HepG2 (cell line): ENCODE data around the gene IFT88. TPM values are rescaled to one million over a fixed set of nuclear protein-coding genes. Genes with fewer than 3 reads are reported as not detected.

ENCODE experiments used
- ARID2 ChIP-seq: sonication (generic); formaldehyde crosslinking; IDR thresholded peaks from 2 replicates; pipeline ENCODE4 v1.8.1; 2022; ENCODE audit warnings: mild to moderate bottlenecking, missing genetic modification reagents, borderline replicate concordance
- CBFB ChIP-seq: sonication (generic); formaldehyde crosslinking; IDR thresholded peaks from 2 replicates; pipeline ENCODE4 v1.4.0; 2020; ENCODE audit warnings: missing genetic modification reagents
- CHCHD3 ChIP-seq: sonication (generic); formaldehyde crosslinking; IDR thresholded peaks from 2 replicates; pipeline ENCODE4 v1.8.0; 2022; ENCODE audit warnings: mild to moderate bottlenecking, missing genetic modification reagents, moderate library complexity
- HNF1A ChIP-seq, 2 experiments: sonication (generic) in 1 of 2; formaldehyde crosslinking in 1 of 2; IDR thresholded peaks; 2 replicates each; pipeline versions ENCODE4 v1.4.0 to v1.6.1; 2016 to 2020; ENCODE audit warnings: borderline replicate concordance in 1 of 2, low read depth in 1 of 2, mild to moderate bottlenecking in 1 of 2, missing genetic modification reagents in 1 of 2
- IRF1 ChIP-seq: sonication (generic); formaldehyde crosslinking; IDR thresholded peaks from 2 replicates; pipeline ENCODE4 v1.4.0; 2020; ENCODE audit warnings: low read depth, mild to moderate bottlenecking, missing genetic modification reagents
- MAX ChIP-seq: IDR thresholded peaks from 2 replicates; pipeline ENCODE4 v1.6.1; 2012; ENCODE audit warnings: inconsistent platforms
- PPARG ChIP-seq: conservative IDR thresholded peaks from 2 replicates; pipeline ENCODE4 v1.6.1; 2016; ENCODE audit warnings: missing biosample characterization, missing genetic modification reagents
- SAP130 ChIP-seq: IDR thresholded peaks from 2 replicates; pipeline ENCODE4 v1.6.1; 2016; ENCODE audit warnings: low read depth
- SIN3B ChIP-seq: fragments of 150-350 bp; IDR thresholded peaks from 2 replicates; pipeline ENCODE4 v1.6.1; 2014; ENCODE audit warnings: low read length
- SMAD1 ChIP-seq: sonication (generic); formaldehyde crosslinking; IDR thresholded peaks from 2 replicates; pipeline ENCODE4 v1.4.0; 2020; ENCODE audit warnings: missing genetic modification reagents, low read depth, mild to moderate bottlenecking, borderline replicate concordance
- STAT5B ChIP-seq: sonication (generic); formaldehyde crosslinking; IDR thresholded peaks from 2 replicates; pipeline ENCODE4 v1.4.0; 2020; ENCODE audit warnings: missing genetic modification reagents
- ZBED4 ChIP-seq: sonication (generic); formaldehyde crosslinking; IDR thresholded peaks from 2 replicates; pipeline ENCODE4 v1.4.0; 2020; ENCODE audit warnings: missing genetic modification reagents, borderline replicate concordance
- ZMYM2 ChIP-seq: sonication (generic); formaldehyde crosslinking; IDR thresholded peaks from 2 replicates; pipeline ENCODE4 v1.8.0; 2022; ENCODE audit warnings: mild to moderate bottlenecking, missing genetic modification reagents
- ZNF160 ChIP-seq: sonication (generic); formaldehyde crosslinking; IDR thresholded peaks from 2 replicates; pipeline ENCODE4 v1.8.0; 2022; ENCODE audit warnings: mild to moderate bottlenecking, inconsistent platforms, missing genetic modification reagents
- ZNF550 ChIP-seq: sonication (generic); formaldehyde crosslinking; IDR thresholded peaks from 2 replicates; pipeline ENCODE4 v1.4.0; 2020; ENCODE audit warnings: mild to moderate bottlenecking, missing genetic modification reagents, borderline replicate concordance
- ZNF572 ChIP-seq: sonication (generic); formaldehyde crosslinking; IDR thresholded peaks from 2 replicates; pipeline ENCODE4 v1.5.1; 2020; ENCODE audit warnings: mild to moderate bottlenecking, missing genetic modification reagents
- ZNF639 ChIP-seq: conservative IDR thresholded peaks from 2 replicates; pipeline ENCODE4 v1.6.1; 2018; ENCODE audit warnings: missing genetic modification reagents
- polyA plus RNA-seq, 8 experiments: library from polyadenylated mRNA; depleted of rRNA in 3 of 8; stranded (reverse) in 7 of 8; unstranded in 1 of 8; fragments of >200 nt; fragmentation: Illumina TruSeq in 4 of 8; extraction: Trizol in 4 of 8; gene quantifications; 2 replicates each; pipeline versions ENCODE4 v1.2.1 to v1.2.3, GENCODE V29; 2011 to 2016; ENCODE audit warnings: low read depth in 4 of 8, missing spikeins in 1 of 8, mixed read lengths in 1 of 8; ENCODE audit not compliant: insufficient read depth in 1 of 8
- total RNA-seq, 5 experiments: library from RNA; depleted of rRNA; stranded (reverse); fragments of >200 nt; fragmentation: Illumina TruSeq; extraction: Trizol; gene quantifications; 2 replicates each; pipeline ENCODE4 v1.2.3, GENCODE V29; 2016; ENCODE audit warnings: low read depth in 1 of 5

Gene IFT88
- total and polyA plus RNA-seq, 2 of the 13 experiments (the other 11 are each of a cell fraction or from before 2014, with no cell fraction given) = 8.4 to 19.9 TPM

GRCh38 chr13:20566898-20567874, at the start of gene IFT88 (continued):
- TF ChIP-seq HNF1A (IDR thresholded peaks at IDR 0.05; ENCODE audit: low read depth) = no peak
- peak; percentile 60 for TF ChIP-seq HNF1A (CRISPR knock-in tag; IDR thresholded peaks at IDR 0.05; ENCODE audit: borderline replicate concordance)
- TF ChIP-seq ZNF160 (CRISPR knock-in tag) = peak; percentile 75; the same call in 1 of the 2 replicates
- TF ChIP-seq IRF1 (CRISPR knock-in tag) = 0 out of 2 replicates have a peak, but pooled peaks have one; percentile 58
- TF ChIP-seq ARID2 (CRISPR knock-in tag) = no peak
- TF ChIP-seq SAP130 (CRISPR knock-in tag) = peak; percentile 96
- TF ChIP-seq STAT5B (CRISPR knock-in tag) = no peak; the same call in 1 of the 2 replicates
- TF ChIP-seq SIN3B = no peak
- no peak; the same call in 1 of the 2 replicates for TF ChIP-seq ZNF639 (CRISPR knock-in tag)
- no peak for TF ChIP-seq ZMYM2
- no peak; the same call in 1 of the 2 replicates for TF ChIP-seq CBFB (CRISPR knock-in tag)
- TF ChIP-seq SMAD1 (CRISPR knock-in tag) = 0 out of 2 replicates have a peak, but pooled peaks have one; percentile 63
- TF ChIP-seq MAX = peak; percentile 82
- TF ChIP-seq PPARG (CRISPR knock-in tag) = no peak
- no peak for TF ChIP-seq ZNF572 (CRISPR knock-in tag)
- TF ChIP-seq ZNF550 (CRISPR knock-in tag) = 0 out of 2 replicates have a peak, but pooled peaks have one; percentile 32
- TF ChIP-seq CHCHD3 = no peak
- peak; percentile 59; the same call in 1 of the 2 replicates for TF ChIP-seq ZBED4 (CRISPR knock-in tag)
